ENCODE measurements around the gene DUOX1. TPM values are rescaled to one million over a fixed set of nuclear protein-coding genes. Genes with fewer than 3 reads are reported as not detected.
A peak's percentile ranks its signal among the peaks of the same experiment; 100 is the strongest.

The DUOX1 gene
- total RNA-seq, 2 donors from 2014 or later = 0.06 to 0.42 TPM

DNA sequence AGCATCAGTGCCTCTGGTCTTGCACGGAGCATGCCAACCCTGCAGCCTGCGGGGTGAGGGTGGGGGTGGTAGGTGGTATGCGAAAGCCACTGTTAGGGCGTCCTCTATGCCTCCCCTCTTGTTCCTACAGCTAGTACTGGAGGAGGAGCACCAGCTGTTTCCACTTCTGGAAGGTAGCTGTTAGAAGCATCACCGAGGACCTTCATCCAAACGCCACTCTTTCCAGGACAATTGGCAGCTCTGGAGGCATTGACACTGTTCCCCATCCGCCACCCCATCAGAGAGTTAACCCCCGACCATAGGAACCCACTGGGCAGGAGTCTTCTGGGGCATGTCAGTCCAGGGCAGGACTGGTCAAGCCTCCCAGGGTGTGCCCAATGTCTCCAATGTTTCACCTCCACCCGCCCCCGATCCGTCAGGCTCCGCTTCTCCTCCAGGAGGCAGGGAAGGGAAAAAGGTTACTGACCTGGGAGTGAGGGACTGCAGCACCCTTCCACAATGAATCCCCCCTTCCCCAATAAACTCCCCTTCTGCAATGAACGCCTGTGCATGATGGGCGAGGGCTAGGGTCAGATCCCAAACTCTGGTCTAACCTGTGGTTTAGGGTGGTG lies 16.3 kb upstream of the DUOX1 start:
- Mint-ChIP-seq H3K9me3 (no peaks in the 10 kb centered on the region), H3K4me3 (peak overlapping the region; percentile 30), H3K36me3 (ENCODE audit: low read depth) (no peaks in the 10 kb centered on the region), H3K4me1 (peaks cover 10% of the 10 kb centered on the region), H3K27me3 (peaks cover 73% of the 10 kb centered on the region), H3K27ac (no peak overlapping the region)
- ATAC-seq (replicated peaks) = no peak

DNA sequence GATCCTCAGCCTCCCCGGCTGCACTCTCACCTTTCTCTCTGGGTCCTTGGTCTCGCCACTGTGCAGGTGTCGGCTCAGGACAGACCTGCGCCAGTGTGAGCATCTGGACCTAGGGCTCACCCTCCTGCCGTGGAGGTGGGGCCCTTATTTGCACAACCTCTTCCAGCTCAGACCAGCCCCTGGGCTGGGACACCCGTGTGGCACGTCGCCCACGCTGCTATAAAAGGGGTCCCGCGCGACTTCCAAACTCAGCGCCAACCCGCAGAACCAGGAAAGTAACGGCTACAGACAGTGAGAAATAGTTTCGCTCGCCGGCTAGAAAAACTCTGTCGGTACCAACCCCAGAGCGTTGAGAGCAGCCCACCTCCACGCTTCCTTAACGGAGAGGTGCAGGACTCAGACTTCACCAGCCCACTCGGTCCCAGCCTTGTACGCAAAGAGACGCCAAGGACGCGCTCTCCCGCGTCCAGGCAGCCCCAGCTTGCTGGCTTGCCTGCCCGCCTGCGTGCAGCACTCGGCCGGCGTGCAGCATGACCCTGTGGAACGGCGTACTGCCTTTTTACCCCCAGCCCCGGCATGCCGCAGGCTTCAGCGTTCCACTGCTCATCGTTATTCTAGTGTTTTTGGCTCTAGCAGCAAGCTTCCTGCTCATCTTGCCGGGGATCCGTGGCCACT lies 15.6 kb upstream of the DUOX1 start, which contains the start of the genes DUOX2 and DUOXA2:
Gene DUOX2, minus strand, starts transcription at position 97 of the 675 bp plus-strand sequence. CDS start 761 bp downstream, outside the sequence.
Gene DUOXA2, plus strand, starts transcription at position 251 of the 675 bp plus-strand sequence. Its CDS starts 280 bp downstream, at position 531.
- H3K4me1 Mint-ChIP-seq = peaks cover 10% of the 10 kb centered on the region
- H3K27ac Mint-ChIP-seq = no peak within 1 kb of the TSS
- peak within 1 kb of the TSS; percentile 30 for H3K4me3 Mint-ChIP-seq
- H3K9me3 Mint-ChIP-seq = no peaks in the 10 kb centered on the region
- peaks cover 69% of the 10 kb centered on the region for H3K27me3 Mint-ChIP-seq
- ATAC-seq (replicated peaks) = no peak
- no peaks in the 10 kb centered on the region for H3K36me3 Mint-ChIP-seq (ENCODE audit: low read depth)

DNA sequence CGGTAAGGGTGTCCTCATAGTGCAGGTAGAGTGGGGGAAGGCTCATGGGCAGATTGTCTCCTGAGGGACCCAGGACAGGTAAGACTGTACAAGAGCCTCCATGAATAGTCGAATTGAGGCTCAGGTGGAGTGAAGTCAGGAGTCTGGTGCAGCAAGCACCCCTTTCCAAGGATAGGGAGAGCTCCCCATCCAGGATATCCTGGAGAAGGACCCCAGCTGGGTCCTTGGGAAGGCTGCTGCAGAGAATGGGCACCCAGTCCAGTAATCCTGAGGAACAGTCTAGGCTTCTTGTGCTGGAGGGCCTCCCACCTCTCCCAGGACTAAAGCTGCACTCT lies 15.1 kb upstream of the DUOX1 start:
- Mint-ChIP-seq H3K27me3 (peaks cover 69% of the 10 kb centered on the region), H3K36me3 (ENCODE audit: low read depth) (no peaks in the 10 kb centered on the region), H3K9me3 (no peaks in the 10 kb centered on the region), H3K4me3 (no peak overlapping the region), H3K27ac (no peak overlapping the region), H3K4me1 (peaks cover 10% of the 10 kb centered on the region)
- no peak for ATAC-seq (replicated peaks)

DNA sequence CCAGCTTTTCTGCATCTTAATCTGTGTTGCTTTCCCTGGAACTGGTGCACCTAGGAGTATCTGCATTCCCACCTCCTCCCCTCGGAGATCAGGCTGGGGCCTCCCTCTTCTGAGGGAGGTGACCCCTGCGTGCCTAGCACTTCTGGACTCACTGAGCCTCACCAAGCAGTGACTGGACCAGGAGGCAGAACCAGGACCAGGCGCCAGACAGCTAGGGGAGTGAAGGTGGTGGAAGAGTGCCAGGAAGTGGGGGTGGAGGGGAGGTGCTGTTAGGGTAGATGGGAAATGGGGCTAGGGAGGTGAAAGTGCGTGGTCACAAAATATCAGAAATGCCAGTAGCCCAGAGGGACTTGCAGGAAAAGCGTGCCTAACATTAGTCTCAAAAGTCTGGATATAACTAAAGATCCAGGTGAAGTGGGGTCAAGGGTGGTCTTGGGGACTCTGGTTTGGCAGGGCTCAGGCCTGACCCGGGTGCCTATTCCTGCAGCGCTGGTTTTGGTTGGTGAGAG lies 14.4 kb upstream of the DUOX1 start:
- Mint-ChIP-seq H3K9me3 (no peaks in the 10 kb centered on the region), H3K27me3 (peaks cover 67% of the 10 kb centered on the region), H3K36me3 (ENCODE audit: low read depth) (no peaks in the 10 kb centered on the region), H3K4me3 (no peak overlapping the region), H3K27ac (no peak overlapping the region), H3K4me1 (peaks cover 10% of the 10 kb centered on the region)
- ATAC-seq (replicated peaks) = no peak

DNA sequence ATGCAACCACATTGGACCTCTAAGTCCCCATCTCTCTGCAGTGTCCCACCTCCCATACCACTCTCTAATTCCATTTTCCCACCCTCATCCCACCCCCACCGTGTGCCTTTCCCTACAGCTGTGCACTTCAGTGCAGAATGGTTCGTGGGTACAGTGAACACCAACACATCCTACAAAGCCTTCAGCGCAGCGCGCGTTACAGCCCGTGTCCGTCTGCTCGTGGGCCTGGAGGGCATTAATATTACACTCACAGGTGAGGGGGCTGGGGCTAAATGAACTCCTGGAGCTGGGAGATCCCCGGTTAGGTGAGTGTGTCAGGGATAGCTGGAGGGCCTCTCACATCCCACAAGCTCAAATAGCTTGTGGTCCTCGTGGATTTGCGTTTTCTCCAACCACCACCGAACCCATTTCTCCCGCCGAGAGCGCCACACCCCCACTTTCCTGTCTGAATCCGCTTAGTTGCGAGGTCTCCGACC lies 13.8 kb upstream of the DUOX1 start:
- H3K27me3 Mint-ChIP-seq = peaks cover 64% of the 10 kb centered on the region
- no peaks in the 10 kb centered on the region for H3K9me3 Mint-ChIP-seq
- no peak overlapping the region for H3K27ac Mint-ChIP-seq
- H3K4me3 Mint-ChIP-seq = no peak overlapping the region
- H3K4me1 Mint-ChIP-seq = peaks cover 10% of the 10 kb centered on the region
- no peaks in the 10 kb centered on the region for H3K36me3 Mint-ChIP-seq (ENCODE audit: low read depth)
- ATAC-seq (replicated peaks) = no peak

DNA sequence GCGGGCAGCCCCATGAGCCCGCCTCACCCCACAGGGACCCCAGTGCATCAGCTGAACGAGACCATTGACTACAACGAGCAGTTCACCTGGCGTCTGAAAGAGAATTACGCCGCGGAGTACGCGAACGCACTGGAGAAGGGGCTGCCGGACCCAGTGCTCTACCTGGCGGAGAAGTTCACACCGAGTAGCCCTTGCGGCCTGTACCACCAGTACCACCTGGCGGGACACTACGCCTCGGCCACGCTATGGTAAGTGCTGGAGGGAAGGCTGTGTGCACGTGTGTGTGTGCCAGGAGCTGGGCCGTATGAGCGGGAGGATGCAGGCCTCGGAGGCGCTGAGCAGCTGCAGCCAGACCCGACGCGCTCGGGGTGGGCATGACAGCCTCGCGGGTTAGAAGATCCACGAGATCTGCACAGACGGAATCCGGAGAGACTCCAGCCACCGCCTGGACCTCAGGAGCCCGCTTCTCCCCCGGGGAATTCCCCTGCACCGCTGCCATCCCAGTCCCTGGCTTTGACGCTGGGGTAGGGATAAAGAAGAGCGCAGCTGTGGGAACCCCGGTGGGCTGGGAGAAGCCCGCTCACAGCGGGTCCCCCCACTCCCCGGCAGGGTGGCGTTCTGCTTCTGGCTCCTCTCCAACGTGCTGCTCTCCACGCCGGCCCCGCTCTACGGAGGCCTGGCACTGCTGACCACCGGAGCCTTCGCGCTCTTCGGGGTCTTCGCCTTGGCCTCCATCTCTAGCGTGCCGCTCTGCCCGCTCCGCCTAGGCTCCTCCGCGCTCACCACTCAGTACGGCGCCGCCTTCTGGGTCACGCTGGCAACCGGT lies 13.1 kb upstream of the DUOX1 start:
- ATAC-seq (replicated peaks) = no peak
- H3K4me3 Mint-ChIP-seq = peak overlapping the region; percentile 57
- peaks cover 10% of the 10 kb centered on the region for H3K4me1 Mint-ChIP-seq
- H3K36me3 Mint-ChIP-seq (ENCODE audit: low read depth) = no peaks in the 10 kb centered on the region
- H3K9me3 Mint-ChIP-seq = no peaks in the 10 kb centered on the region
- no peak overlapping the region for H3K27ac Mint-ChIP-seq
- H3K27me3 Mint-ChIP-seq = peaks cover 64% of the 10 kb centered on the region

DNA sequence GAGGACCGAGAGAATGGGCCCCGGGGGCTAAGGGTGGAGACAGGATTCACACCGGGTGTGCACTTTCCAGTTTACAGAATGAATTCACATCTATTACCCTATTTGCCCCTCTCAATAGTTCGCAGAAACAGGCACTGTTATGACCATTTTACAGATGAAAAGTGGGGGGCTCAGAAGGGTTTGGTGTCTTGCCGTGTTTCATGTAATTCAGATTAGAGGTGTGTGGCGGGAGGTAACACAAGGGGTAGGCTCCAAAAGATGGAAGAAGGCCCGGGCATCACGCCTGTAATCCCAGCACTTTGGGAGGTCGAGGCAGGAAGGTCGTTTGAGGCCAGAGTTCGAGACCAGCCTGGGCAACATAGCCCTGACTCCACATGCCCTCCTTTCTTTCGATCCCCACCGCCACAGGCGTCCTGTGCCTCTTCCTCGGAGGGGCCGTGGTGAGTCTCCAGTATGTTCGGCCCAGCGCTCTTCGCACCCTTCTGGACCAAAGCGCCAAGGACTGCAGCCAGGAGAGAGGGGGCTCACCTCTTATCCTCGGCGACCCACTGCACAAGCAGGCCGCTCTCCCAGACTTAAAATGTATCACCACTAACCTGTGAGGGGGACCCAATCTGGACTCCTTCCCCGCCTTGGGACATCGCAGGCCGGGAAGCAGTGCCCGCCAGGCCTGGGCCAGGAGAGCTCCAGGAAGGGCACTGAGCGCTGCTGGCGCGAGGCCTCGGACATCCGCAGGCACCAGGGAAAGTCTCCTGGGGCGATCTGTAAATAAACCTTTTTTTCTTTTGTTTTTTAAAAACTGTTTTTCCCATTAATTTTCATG lies 12.3 kb upstream of the DUOX1 start:
- Mint-ChIP-seq H3K27me3 (peaks cover 56% of the 10 kb centered on the region), H3K9me3 (no peaks in the 10 kb centered on the region), H3K4me1 (peaks cover 10% of the 10 kb centered on the region), H3K4me3 (peak overlapping the region; percentile 57), H3K27ac (no peak overlapping the region), H3K36me3 (ENCODE audit: low read depth) (no peaks in the 10 kb centered on the region)
- peak; percentile 16 for ATAC-seq (replicated peaks)

DNA sequence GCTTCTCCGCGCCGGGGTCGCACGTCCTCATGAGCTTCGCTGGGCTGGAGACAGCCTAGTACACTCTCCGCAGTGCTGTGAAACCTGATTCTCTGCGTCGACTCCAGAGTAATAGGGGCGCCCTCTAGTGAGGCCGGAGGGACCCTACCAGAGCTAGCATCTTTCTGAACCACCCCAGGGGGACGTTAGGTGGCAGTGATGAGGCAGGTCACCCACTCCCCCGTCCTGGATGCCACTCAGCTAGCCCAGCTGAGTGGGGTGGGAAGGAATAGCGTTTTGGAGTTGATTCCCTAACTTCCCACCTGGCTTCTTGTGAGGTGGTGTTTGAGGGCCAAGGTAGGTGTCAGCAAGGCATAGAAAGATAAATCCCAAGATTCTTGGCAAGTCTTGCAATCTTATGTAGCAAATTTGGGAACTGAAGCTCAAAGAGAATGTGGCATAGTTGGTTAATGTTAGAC lies 11.6 kb upstream of the DUOX1 start:
- Mint-ChIP-seq H3K27me3 (peaks cover 53% of the 10 kb centered on the region), H3K4me3 (peak overlapping the region; percentile 57), H3K9me3 (no peaks in the 10 kb centered on the region), H3K27ac (no peak overlapping the region), H3K4me1 (peaks cover 10% of the 10 kb centered on the region), H3K36me3 (ENCODE audit: low read depth) (no peaks in the 10 kb centered on the region)
- peak; percentile 98 for ATAC-seq (replicated peaks)

DNA sequence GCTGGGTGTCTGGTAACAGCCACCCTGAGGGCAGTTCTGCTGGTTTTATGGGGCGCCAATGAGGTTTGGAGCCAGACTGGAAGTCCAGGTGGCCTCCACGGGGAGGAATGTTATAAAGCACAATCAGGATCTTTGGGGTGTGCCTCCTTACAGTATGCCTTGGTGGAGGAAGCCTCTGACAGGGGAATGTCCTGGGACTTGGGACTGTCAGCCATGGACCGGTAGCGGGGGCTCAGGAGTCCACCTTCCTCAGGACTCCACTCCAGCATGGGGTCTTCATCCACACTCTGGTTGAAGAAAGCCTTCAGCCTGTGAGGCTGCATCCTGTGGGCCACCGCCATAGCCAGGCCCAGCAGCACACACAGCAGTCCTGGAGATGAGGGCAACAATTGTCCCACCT lies 10.8 kb upstream of the DUOX1 start:
- no peak overlapping the region for H3K4me3 Mint-ChIP-seq
- H3K36me3 Mint-ChIP-seq (ENCODE audit: low read depth) = no peaks in the 10 kb centered on the region
- H3K27me3 Mint-ChIP-seq = peaks cover 46% of the 10 kb centered on the region
- H3K27ac Mint-ChIP-seq = no peak overlapping the region
- ATAC-seq (replicated peaks) = no peak
- peaks cover 10% of the 10 kb centered on the region for H3K4me1 Mint-ChIP-seq
- H3K9me3 Mint-ChIP-seq = no peaks in the 10 kb centered on the region

DNA sequence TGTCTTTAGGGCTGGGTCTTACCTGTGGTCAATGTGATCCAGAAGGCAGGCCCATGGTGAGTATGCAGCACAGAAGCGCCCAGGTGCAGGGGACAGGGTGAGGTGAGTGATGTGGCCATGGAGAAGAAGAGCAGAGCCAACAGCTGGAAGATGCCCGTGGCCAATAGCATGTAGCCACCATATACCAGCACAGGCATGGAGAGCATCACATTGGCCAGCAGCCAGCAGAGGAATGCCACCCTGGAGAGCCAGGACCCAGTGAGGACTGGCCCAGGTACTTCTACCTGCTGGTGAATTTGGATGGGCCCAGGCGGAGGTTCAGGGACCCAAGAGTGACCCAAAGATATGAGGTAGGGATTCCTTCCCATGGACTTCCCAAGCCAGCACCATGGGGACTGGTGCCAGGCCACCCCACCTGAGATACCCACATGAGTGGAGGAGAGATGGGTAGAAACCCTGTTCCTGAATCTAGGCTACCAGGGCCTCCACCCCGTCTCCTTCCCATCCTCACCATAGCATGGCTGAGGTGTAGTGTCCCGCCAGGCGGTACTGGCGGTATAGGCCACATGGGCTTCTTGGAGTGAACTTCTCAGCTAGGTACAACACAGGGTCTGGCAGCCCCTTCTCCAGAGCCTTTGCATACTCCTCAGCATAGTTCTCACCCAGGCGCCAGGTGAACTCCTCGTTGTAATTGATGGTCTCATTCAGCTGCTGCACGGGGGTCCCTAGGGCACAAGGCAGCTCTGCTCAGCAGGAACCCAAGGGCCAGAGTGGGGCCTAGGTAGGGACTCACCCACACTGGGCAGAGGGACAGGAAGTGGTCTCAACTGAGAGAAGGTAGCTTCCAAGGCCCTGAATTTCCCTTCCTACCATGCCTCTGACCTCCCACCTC lies 9.5 kb upstream of the DUOX1 start:
- Mint-ChIP-seq H3K4me3 (no peak overlapping the region), H3K36me3 (ENCODE audit: low read depth) (no peaks in the 10 kb centered on the region), H3K27me3 (peaks cover 41% of the 10 kb centered on the region), H3K9me3 (no peaks in the 10 kb centered on the region), H3K4me1 (peaks cover 10% of the 10 kb centered on the region), H3K27ac (no peak overlapping the region)
- no peak for ATAC-seq (replicated peaks)

DNA sequence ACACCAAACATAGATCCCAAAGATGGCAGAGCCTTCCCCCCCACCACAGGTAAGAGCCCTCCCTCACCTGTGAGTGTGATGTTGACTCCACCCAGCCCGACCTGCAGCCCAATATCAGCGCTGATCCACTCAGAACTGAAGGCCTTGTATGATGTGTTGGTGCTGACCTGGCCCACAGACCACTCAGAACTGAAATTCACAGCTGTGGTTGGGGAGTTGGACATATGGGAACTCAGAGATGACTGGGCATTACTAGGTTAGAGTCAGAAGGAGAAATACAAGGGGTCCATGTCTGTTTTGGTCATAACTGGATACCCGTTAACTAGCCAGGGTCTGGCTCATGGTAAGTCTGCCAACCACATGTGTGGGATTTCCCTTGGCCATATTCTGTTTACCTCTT lies 8.8 kb upstream of the DUOX1 start:
- H3K27ac Mint-ChIP-seq = no peak overlapping the region
- no peak for ATAC-seq (replicated peaks)
- H3K4me1 Mint-ChIP-seq = peaks cover 10% of the 10 kb centered on the region
- H3K4me3 Mint-ChIP-seq = no peak overlapping the region
- peaks cover 40% of the 10 kb centered on the region for H3K27me3 Mint-ChIP-seq
- H3K36me3 Mint-ChIP-seq (ENCODE audit: low read depth) = no peaks in the 10 kb centered on the region
- no peaks in the 10 kb centered on the region for H3K9me3 Mint-ChIP-seq

DNA sequence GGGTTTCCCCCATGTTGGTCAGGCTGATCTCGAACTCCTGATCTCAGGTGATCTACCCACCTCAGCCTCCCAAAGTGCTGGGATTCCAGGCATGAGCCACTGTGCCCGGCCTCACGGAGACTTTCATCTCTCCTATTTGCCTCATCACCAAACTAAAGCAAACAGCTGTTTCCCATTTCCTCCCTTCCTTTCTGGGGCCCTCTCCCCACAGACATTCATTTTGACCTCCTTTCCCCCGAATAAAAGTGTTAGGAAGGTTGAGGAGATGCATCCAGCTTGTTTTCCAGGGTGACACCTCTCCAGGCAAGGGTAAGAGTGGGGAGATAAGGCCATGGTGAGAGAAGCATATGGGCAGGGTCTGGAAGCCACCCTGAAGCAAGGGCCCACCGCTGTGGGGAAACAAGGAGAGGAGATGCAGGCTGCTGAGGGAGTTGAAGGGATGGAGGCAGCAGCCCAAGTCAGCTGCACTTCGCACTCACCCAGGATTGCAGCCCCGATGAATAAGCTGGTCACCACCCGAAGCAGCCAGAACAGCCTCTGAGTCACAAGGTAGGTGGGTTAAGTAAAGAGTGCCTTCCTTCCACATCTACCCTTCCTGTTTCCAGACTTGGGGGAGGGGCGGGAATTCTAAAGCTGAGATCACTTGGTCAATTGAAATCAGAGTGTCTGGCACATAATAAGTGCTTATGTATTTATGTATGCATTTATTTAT lies 7.9 kb upstream of the DUOX1 start:
- Mint-ChIP-seq H3K27me3 (peaks cover 40% of the 10 kb centered on the region), H3K27ac (no peak overlapping the region), H3K36me3 (ENCODE audit: low read depth) (no peaks in the 10 kb centered on the region), H3K4me1 (peaks cover 10% of the 10 kb centered on the region), H3K4me3 (no peak overlapping the region), H3K9me3 (no peaks in the 10 kb centered on the region)
- ATAC-seq (replicated peaks) = no peak

DNA sequence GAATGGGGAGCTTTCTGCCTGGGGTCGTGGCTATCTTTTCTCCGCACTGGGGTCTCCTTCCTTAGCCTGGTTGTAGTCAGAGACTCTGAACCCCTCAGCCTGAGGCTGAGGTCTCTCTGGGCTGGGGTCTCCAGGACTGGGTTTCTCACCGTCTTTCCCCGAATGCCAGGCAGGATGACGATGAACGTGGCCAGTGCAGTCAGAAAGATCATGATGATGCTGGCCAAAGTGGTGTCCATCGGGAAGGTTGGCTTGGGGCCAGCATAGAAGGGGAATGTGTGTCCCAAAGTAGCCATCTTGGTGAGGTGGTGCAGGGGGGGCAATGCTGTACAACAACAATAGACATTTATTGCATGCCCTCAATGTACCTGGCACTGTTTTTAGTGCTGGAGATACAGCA lies 7.1 kb upstream of the DUOX1 start:
- H3K36me3 Mint-ChIP-seq (ENCODE audit: low read depth) = no peaks in the 10 kb centered on the region
- no peak overlapping the region for H3K4me3 Mint-ChIP-seq
- H3K27me3 Mint-ChIP-seq = peaks cover 36% of the 10 kb centered on the region

More for the DNA sequence above, 7.1 kb upstream of the DUOX1 start:
- no peak overlapping the region for H3K27ac Mint-ChIP-seq
- no peak for ATAC-seq (replicated peaks)
- peaks cover 5% of the 10 kb centered on the region for H3K4me1 Mint-ChIP-seq
- no peaks in the 10 kb centered on the region for H3K9me3 Mint-ChIP-seq
